Measurements from ENCODE around the gene PTPN14.

PTPN14 gene

GRCh38 chr1:214369364-214369763 lies 182.0 kb downstream of the PTPN14 start:
- TF ChIP-seq CREB5 (CRISPR knock-in tag; IDR thresholded peaks at IDR 0.05; ENCODE audit: low read depth) = no peak
- no peak for TF ChIP-seq PATZ1 (CRISPR knock-in tag; IDR thresholded peaks at IDR 0.05; ENCODE audit: borderline replicate concordance)
- no peak for TF ChIP-seq TCF4 (CRISPR knock-in tag; IDR thresholded peaks at IDR 0.05; ENCODE audit: borderline replicate concordance)
- no peak for TF ChIP-seq ZNF565 (CRISPR knock-in tag; conservative IDR thresholded peaks at IDR 0.05; ENCODE audit: low read depth)
- no peak for TF ChIP-seq GLIS3 (CRISPR knock-in tag; IDR thresholded peaks at IDR 0.05)
- ATAC-seq = no peak

- no peak for ATAC-seq
Measured at GRCh38 chr1:214367841-214368240, 183.6 kb downstream of the PTPN14 start.

GRCh38 chr1:214364786-214365295 lies 186.6 kb downstream of the PTPN14 start:
- no peak for ATAC-seq
- TF ChIP-seq RARB (CRISPR knock-in tag; IDR thresholded peaks at IDR 0.05) = no peak
- no peak for TF ChIP-seq GLIS3 (CRISPR knock-in tag; IDR thresholded peaks at IDR 0.05)
- TF ChIP-seq ZNF565 (CRISPR knock-in tag; conservative IDR thresholded peaks at IDR 0.05; ENCODE audit: low read depth) = no peak
- no peak for TF ChIP-seq TSHZ2 (CRISPR knock-in tag; IDR thresholded peaks at IDR 0.05)
- TF ChIP-seq ZC3H10 (CRISPR knock-in tag; IDR thresholded peaks at IDR 0.05) = no peak
- TF ChIP-seq TCF4 (CRISPR knock-in tag; IDR thresholded peaks at IDR 0.05; ENCODE audit: borderline replicate concordance) = no peak
- TF ChIP-seq CSDC2 (CRISPR knock-in tag; IDR thresholded peaks at IDR 0.05) = no peak
- TF ChIP-seq PPARA (CRISPR knock-in tag; IDR thresholded peaks at IDR 0.05; ENCODE audit: borderline replicate concordance) = no peak
- no peak for TF ChIP-seq ESRRG (CRISPR knock-in tag; IDR thresholded peaks at IDR 0.05)
- no peak for TF ChIP-seq BACH2 (CRISPR knock-in tag; IDR thresholded peaks at IDR 0.05; ENCODE audit: borderline replicate concordance)

More at GRCh38 chr1:214367841-214368240, 183.6 kb downstream of the PTPN14 start:
- TF ChIP-seq TOX (CRISPR knock-in tag; IDR thresholded peaks at IDR 0.05; ENCODE audit: borderline replicate concordance) (no peak), SNAI2 (CRISPR knock-in tag; IDR thresholded peaks at IDR 0.05) (no peak), TCF4 (CRISPR knock-in tag; IDR thresholded peaks at IDR 0.05; ENCODE audit: borderline replicate concordance) (no peak), BACH2 (CRISPR knock-in tag; IDR thresholded peaks at IDR 0.05; ENCODE audit: borderline replicate concordance) (no peak), ZNF70 (CRISPR knock-in tag; IDR thresholded peaks at IDR 0.05) (no peak)

GRCh38 chr1:214364386-214364785 lies 187.0 kb downstream of the PTPN14 start:
- peak; percentile 15; the same call in 2 of the 3 replicates for ATAC-seq
- TF ChIP-seq ZNF70 (CRISPR knock-in tag; IDR thresholded peaks at IDR 0.05) = no peak
- TF ChIP-seq SNAI2 (CRISPR knock-in tag; IDR thresholded peaks at IDR 0.05) = no peak
- no peak for TF ChIP-seq BACH2 (CRISPR knock-in tag; IDR thresholded peaks at IDR 0.05; ENCODE audit: borderline replicate concordance)
- no peak for TF ChIP-seq ZNF8 (CRISPR knock-in tag; IDR thresholded peaks at IDR 0.05)
- no peak for TF ChIP-seq TCF4 (CRISPR knock-in tag; IDR thresholded peaks at IDR 0.05; ENCODE audit: borderline replicate concordance)
- TF ChIP-seq OSR1 (CRISPR knock-in tag; IDR thresholded peaks at IDR 0.05) = no peak
- TF ChIP-seq TOX (CRISPR knock-in tag; IDR thresholded peaks at IDR 0.05; ENCODE audit: borderline replicate concordance) = no peak
- TF ChIP-seq PPARA (CRISPR knock-in tag; IDR thresholded peaks at IDR 0.05; ENCODE audit: borderline replicate concordance) = no peak
- no peak for TF ChIP-seq ZFP30 (CRISPR knock-in tag; IDR thresholded peaks at IDR 0.05)
- no peak for TF ChIP-seq ZC3H10 (CRISPR knock-in tag; IDR thresholded peaks at IDR 0.05)
- TF ChIP-seq ZNF565 (CRISPR knock-in tag; conservative IDR thresholded peaks at IDR 0.05; ENCODE audit: low read depth) = no peak
- TF ChIP-seq CSDC2 (CRISPR knock-in tag; IDR thresholded peaks at IDR 0.05) = no peak
- TF ChIP-seq ZFP3 (CRISPR knock-in tag; IDR thresholded peaks at IDR 0.05) = no peak
- TF ChIP-seq ISL1 (CRISPR knock-in tag; IDR thresholded peaks at IDR 0.05) = no peak
- TF ChIP-seq ARNTL (CRISPR knock-in tag; IDR thresholded peaks at IDR 0.05; ENCODE audit: borderline replicate concordance, low read depth) = no peak

Measured in SK-N-SH treated with all-trans-retinoic acid at 6 μM for 48 hours (cell line).